ENCODE results near the gene GPBP1.
A peak's percentile ranks its signal among the peaks of the same experiment; 100 is the strongest.
"Not testable (repeated sequence)": the region's sequence is repeated elsewhere in the genome, so short reads cannot be mapped to it uniquely, and the experiment has no call there.

Gene GPBP1

GRCh38 chr5:57211039-57211438 is 37.2 kb downstream of the GPBP1 start:
- no peak for DNase-seq

- DNase-seq, result no peak
Measured at GRCh38 chr5:57215629-57216195, 41.9 kb downstream of the GPBP1 start.

- no peak for DNase-seq
Measured at GRCh38 chr5:57216714-57217113, 42.9 kb downstream of the GPBP1 start.

GRCh38 chr5:57219386-57219785 is 45.5 kb downstream of the GPBP1 start:
- DNase-seq, result no peak

- DNase-seq, result peak; percentile 39
Measured at GRCh38 chr5:57221049-57221568, 47.2 kb downstream of the GPBP1 start.

GRCh38 chr5:57225553-57225952 is 51.7 kb downstream of the GPBP1 start:
- DNase-seq, result no peak

- no peak for DNase-seq
Measured at GRCh38 chr5:57229313-57229712, 55.5 kb downstream of the GPBP1 start.

- no peak for DNase-seq
Measured at GRCh38 chr5:57231607-57232006, 57.7 kb downstream of the GPBP1 start.

- no peak for DNase-seq
Measured at GRCh38 chr5:57232293-57233033, 58.6 kb downstream of the GPBP1 start.

GRCh38 chr5:57243286-57244137 is 69.7 kb downstream of the GPBP1 start:
- DNase-seq, result no peak

- DNase-seq, result no peak
Measured at GRCh38 chr5:57244331-57244730, 70.5 kb downstream of the GPBP1 start.

GRCh38 chr5:57246426-57246825 is 72.6 kb downstream of the GPBP1 start:
- no peak for DNase-seq

- no peak for DNase-seq
Measured at GRCh38 chr5:57247765-57248164, 73.9 kb downstream of the GPBP1 start.

- no peak for DNase-seq
Measured at GRCh38 chr5:57249265-57249874, 75.5 kb downstream of the GPBP1 start.

GRCh38 chr5:57258052-57258451 is 84.2 kb downstream of the GPBP1 start:
- DNase-seq, result no peak

- no peak for DNase-seq
Measured at GRCh38 chr5:57258943-57259342, 85.1 kb downstream of the GPBP1 start.

- DNase-seq, result no peak
Measured at GRCh38 chr5:57259704-57260103, 85.8 kb downstream of the GPBP1 start.

- no peak for DNase-seq
Measured at GRCh38 chr5:57262541-57262940, 88.7 kb downstream of the GPBP1 start.

- no peak for DNase-seq
Measured at GRCh38 chr5:57267805-57268204, 93.9 kb downstream of the GPBP1 start.

GRCh38 chr5:57276353-57276752 is 102.5 kb downstream of the GPBP1 start:
- no peak for DNase-seq

- DNase-seq, result no peak
Measured at GRCh38 chr5:57277085-57277484, 103.2 kb downstream of the GPBP1 start.

GRCh38 chr5:57280853-57281252 is 107.0 kb downstream of the GPBP1 start:
- no peak for DNase-seq

GRCh38 chr5:57285084-57285483 is 111.2 kb downstream of the GPBP1 start:
- not testable (repeated sequence) for DNase-seq

All from NCI-H345 (cell line).